Measurements from ENCODE around the gene CACNG3.
"Not testable (repeated sequence)": the region's sequence is repeated elsewhere in the genome, so short reads cannot be mapped to it uniquely, and the experiment has no call there.

The CACNG3 gene

DNA sequence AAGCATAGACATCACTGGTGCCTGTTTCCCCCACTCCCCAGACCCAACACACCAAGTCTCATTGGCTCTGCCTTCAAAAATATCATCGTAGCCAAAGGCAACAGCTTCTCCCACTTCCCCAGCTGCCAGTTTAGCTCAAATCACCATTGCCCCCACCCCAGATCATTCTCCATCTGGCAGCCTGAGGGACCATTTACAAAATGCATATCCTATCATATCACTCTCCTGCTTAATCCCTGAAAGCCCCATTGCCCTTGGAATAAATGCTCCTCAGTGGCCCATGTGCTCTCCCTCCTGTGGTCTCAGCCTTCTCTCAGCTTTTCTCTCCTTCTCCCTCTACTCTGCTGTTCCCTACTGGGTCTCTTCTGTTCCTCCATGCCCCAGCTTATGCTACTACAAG lies 68.3 kb downstream of the CACNG3 start:
- Histone ChIP-seq H3K4me3 (ENCODE audit: insufficient read depth, low read depth, low read length) (no peak overlapping the region), H3K27ac (ENCODE audit: insufficient read depth, low read depth, low read length, poor library complexity, severe bottlenecking) (no peak overlapping the region), H3K27me3 (ENCODE audit: control insufficient read depth, insufficient read depth, low read length, poor library complexity, severe bottlenecking) (no peaks in the 10 kb centered on the region), H3K4me1 (ENCODE audit: control insufficient read depth, insufficient read depth, low read length) (peaks cover 5% of the 10 kb centered on the region), H3K9me3 (ENCODE audit: control insufficient read depth, low read length) (no peaks in the 10 kb centered on the region), H3K36me3 (ENCODE audit: control insufficient read depth, insufficient read depth, low read length) (no peaks in the 10 kb centered on the region)
- WGBS, 2 experiments = 85 to 88% methylated on average over 1 of the region's 1 CpG

DNA sequence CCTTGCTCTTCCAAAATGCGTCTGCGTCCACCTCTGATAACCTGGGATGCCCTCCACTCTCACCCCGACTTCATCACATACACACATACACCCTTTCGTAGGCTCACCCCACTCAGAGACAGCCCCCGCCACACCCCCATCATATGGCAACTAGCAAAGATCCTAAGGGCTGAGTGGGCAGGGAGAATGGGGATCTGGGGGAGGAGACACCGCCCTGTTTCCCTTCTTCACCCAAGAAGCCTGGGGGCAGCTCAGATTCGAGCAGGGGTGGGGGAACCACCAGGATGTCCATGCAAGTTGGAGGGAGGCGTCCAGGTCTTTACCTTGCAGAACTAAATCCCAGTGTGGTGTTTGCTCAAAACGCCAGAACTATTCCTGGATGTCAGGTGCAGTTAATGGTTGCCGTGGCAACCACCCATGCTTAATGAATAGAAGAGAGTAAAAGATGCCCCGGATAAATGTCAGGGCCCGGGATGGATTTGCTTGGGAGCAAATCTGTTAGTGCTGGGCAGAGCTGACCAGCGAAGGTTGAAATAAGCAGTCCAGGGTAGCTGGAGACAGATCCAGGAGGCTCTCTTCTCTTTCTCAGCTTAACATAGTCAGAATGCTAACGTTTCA lies 72.8 kb downstream of the CACNG3 start:
- Histone ChIP-seq H3K27me3 (ENCODE audit: control insufficient read depth, insufficient read depth, low read length, poor library complexity, severe bottlenecking) (no peaks in the 10 kb centered on the region), H3K27ac (ENCODE audit: insufficient read depth, low read depth, low read length, poor library complexity, severe bottlenecking) (no peak overlapping the region), H3K9me3 (ENCODE audit: control insufficient read depth, low read length) (no peaks in the 10 kb centered on the region), H3K4me1 (ENCODE audit: control insufficient read depth, insufficient read depth, low read length) (peaks cover 5% of the 10 kb centered on the region), H3K36me3 (ENCODE audit: control insufficient read depth, insufficient read depth, low read length) (no peaks in the 10 kb centered on the region), H3K4me3 (ENCODE audit: insufficient read depth, low read depth, low read length) (no peak overlapping the region)
- 84 to 86% methylated on average over 14 of the region's 14 CpGs for WGBS, 2 experiments

DNA sequence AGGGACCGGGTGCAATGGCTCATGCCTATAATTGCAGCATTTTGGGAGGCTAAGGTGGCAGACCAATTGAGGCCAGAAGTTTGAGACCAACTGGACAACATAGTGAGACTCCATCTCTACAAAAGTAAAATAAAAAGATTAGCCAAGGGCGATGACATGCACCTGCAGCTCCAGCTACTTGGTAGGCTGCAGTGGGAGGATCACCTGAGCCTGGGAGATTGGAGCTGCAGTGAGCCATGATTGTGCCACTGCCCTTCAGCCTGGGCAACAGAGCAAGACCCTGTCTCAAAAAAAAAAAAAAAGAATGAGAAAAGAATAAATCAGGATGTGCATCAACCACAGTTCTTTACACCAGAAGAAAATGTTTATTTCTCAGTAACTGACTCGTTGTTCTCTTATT lies 76.0 kb downstream of the CACNG3 start:
- no peak overlapping the region for H3K27ac ChIP-seq (ENCODE audit: insufficient read depth, low read depth, low read length, poor library complexity, severe bottlenecking)
- no peak overlapping the region for H3K4me3 ChIP-seq (ENCODE audit: insufficient read depth, low read depth, low read length)
- H3K36me3 ChIP-seq (ENCODE audit: control insufficient read depth, insufficient read depth, low read length) = no peaks in the 10 kb centered on the region
- H3K9me3 ChIP-seq (ENCODE audit: control insufficient read depth, low read length) = no peaks in the 10 kb centered on the region
- WGBS, 2 experiments = 87 to 90% methylated on average over 3 of the region's 3 CpGs
- H3K27me3 ChIP-seq (ENCODE audit: control insufficient read depth, insufficient read depth, low read length, poor library complexity, severe bottlenecking) = no peaks in the 10 kb centered on the region
- H3K4me1 ChIP-seq (ENCODE audit: control insufficient read depth, insufficient read depth, low read length) = no peaks in the 10 kb centered on the region

DNA sequence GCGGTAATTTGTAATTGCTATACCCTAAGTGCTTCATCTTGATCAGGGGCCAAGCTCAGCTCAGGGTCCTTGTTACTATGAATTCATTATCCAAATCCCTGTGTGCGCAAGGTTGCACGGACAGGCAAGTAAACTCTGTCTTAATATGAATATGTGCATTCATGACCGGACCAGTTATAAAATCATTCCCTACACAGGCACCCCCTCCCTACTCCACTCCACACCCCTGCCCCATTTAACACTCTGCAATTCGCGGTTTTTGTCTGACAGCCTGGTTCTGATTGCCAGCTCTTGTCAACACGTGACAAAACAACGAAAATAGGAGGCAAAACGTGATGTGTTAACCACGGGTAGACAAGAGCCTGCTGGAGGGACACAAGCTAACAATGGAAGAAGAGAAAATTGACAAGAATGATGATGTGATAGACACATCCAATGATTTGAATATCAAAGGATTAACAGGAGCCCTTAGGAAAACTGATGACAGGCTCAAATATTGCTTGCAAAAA lies 76.5 kb downstream of the CACNG3 start:
- Histone ChIP-seq H3K27me3 (ENCODE audit: control insufficient read depth, insufficient read depth, low read length, poor library complexity, severe bottlenecking) (no peaks in the 10 kb centered on the region), H3K27ac (ENCODE audit: insufficient read depth, low read depth, low read length, poor library complexity, severe bottlenecking) (no peak overlapping the region), H3K36me3 (ENCODE audit: control insufficient read depth, insufficient read depth, low read length) (no peaks in the 10 kb centered on the region), H3K4me1 (ENCODE audit: control insufficient read depth, insufficient read depth, low read length) (no peaks in the 10 kb centered on the region), H3K4me3 (ENCODE audit: insufficient read depth, low read depth, low read length) (no peak overlapping the region), H3K9me3 (ENCODE audit: control insufficient read depth, low read length) (no peaks in the 10 kb centered on the region)
- WGBS, 2 experiments = 92 to 93% methylated on average over 10 of the region's 10 CpGs

DNA sequence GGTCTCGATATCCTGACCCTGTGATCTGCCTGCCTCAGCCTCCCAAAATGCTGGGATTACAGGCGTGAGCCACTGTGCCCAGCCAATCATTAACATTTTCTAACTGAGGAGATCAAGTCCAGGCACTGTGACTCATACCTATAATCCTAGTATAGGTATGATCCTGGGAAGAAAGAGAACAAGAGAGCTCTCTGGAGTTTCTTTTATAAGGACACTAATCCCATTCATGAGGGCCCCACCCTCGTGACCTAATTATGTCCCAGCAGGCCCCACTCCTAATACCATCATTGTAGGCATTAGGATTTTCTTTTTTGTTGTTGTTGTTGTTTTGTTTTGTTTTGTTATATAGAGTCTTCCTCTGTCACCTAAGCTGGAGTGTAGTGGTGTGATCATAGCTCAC lies 80.4 kb downstream of the CACNG3 start:
- Histone ChIP-seq H3K27ac (ENCODE audit: insufficient read depth, low read depth, low read length, poor library complexity, severe bottlenecking) (no peak overlapping the region), H3K4me3 (ENCODE audit: insufficient read depth, low read depth, low read length) (no peak overlapping the region), H3K4me1 (ENCODE audit: control insufficient read depth, insufficient read depth, low read length) (no peaks in the 10 kb centered on the region), H3K27me3 (ENCODE audit: control insufficient read depth, insufficient read depth, low read length, poor library complexity, severe bottlenecking) (no peaks in the 10 kb centered on the region), H3K9me3 (ENCODE audit: control insufficient read depth, low read length) (no peaks in the 10 kb centered on the region), H3K36me3 (ENCODE audit: control insufficient read depth, insufficient read depth, low read length) (no peaks in the 10 kb centered on the region)
- 96 to 99% methylated on average over 2 to 3 of the region's 3 CpGs for WGBS, 2 experiments

DNA sequence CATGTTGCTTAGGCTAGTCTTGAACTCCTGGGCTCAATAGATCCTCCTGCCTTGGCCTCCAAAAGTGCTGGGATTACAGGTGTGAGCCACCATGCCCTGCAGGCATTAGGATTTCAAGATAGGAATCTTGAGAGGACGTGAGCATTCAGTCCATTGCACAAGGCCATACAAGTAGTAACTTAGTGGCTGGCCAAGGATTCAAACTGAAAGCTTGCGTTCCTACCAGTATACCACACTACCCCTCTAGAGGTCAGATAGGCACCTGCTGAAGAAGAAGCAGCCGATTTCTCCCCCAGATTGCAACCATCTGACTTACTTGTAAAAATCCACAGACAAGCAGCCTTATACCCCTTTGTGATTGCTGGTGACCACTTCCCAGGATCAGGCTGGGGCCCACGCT lies 80.9 kb downstream of the CACNG3 start:
- WGBS, 2 experiments = 93 to 95% methylated on average over 4 of the region's 4 CpGs
- Histone ChIP-seq H3K27me3 (ENCODE audit: control insufficient read depth, insufficient read depth, low read length, poor library complexity, severe bottlenecking) (no peaks in the 10 kb centered on the region), H3K36me3 (ENCODE audit: control insufficient read depth, insufficient read depth, low read length) (no peaks in the 10 kb centered on the region), H3K27ac (ENCODE audit: insufficient read depth, low read depth, low read length, poor library complexity, severe bottlenecking) (no peak overlapping the region), H3K4me1 (ENCODE audit: control insufficient read depth, insufficient read depth, low read length) (no peaks in the 10 kb centered on the region), H3K9me3 (ENCODE audit: control insufficient read depth, low read length) (no peaks in the 10 kb centered on the region), H3K4me3 (ENCODE audit: insufficient read depth, low read depth, low read length) (no peak overlapping the region)

DNA sequence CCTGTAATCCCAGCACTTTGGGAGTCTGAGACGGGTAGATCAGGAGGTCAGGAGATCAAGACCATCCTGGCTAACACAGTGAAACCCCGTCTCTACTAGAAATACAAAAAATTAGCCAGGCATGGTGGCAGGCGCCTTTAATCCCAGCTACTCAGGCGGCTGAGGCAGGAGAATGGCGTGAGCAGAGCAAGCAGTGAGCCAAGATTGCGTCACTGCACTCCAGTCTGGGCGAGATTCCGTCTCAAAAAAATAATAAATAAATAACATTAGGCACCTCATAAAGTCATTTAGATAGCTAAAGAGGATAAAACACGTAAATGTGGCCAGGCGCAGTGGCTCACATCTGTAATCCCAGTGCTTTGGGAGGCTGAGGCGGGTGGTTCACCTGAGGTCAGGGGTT lies 87.7 kb downstream of the CACNG3 start:
- H3K27me3 ChIP-seq (ENCODE audit: control insufficient read depth, insufficient read depth, low read length, poor library complexity, severe bottlenecking); H3K36me3 ChIP-seq (ENCODE audit: control insufficient read depth, insufficient read depth, low read length); H3K4me3 ChIP-seq (ENCODE audit: insufficient read depth, low read depth, low read length); H3K9me3 ChIP-seq (ENCODE audit: control insufficient read depth, low read length); H3K27ac ChIP-seq (ENCODE audit: insufficient read depth, low read depth, low read length, poor library complexity, severe bottlenecking): not testable (repeated sequence)
- WGBS, 2 experiments = 93 to 94% methylated on average over 11 of the region's 11 CpGs
- peaks cover 12% of the 10 kb centered on the region for H3K4me1 ChIP-seq (ENCODE audit: control insufficient read depth, insufficient read depth, low read length)

DNA sequence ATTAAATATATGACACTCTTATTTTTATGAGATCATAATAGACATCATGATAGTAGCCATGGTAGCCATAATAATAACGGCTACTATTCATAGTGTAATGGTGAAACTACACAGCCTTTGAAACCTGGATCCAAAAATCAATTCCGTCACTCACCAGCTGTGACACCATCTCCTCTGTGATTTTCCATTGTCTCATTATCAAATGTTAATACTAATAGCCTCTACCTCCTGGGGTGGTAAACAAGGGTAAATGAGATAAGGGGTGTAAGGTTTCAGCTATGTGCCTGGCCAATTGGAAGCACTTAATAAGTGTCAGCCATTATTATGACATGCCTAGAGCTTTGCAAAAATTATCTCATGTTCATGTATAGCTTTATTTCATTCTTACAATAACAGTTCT lies 88.6 kb downstream of the CACNG3 start:
- H3K4me1 ChIP-seq (ENCODE audit: control insufficient read depth, insufficient read depth, low read length) = peaks cover 16% of the 10 kb centered on the region
- no peaks in the 10 kb centered on the region for H3K36me3 ChIP-seq (ENCODE audit: control insufficient read depth, insufficient read depth, low read length)
- H3K4me3 ChIP-seq (ENCODE audit: insufficient read depth, low read depth, low read length) = no peak overlapping the region
- 85 to 86% methylated on average over 2 of the region's 2 CpGs for WGBS, 2 experiments
- no peaks in the 10 kb centered on the region for H3K27me3 ChIP-seq (ENCODE audit: control insufficient read depth, insufficient read depth, low read length, poor library complexity, severe bottlenecking)
- H3K9me3 ChIP-seq (ENCODE audit: control insufficient read depth, low read length) = no peaks in the 10 kb centered on the region
- no peak overlapping the region for H3K27ac ChIP-seq (ENCODE audit: insufficient read depth, low read depth, low read length, poor library complexity, severe bottlenecking)

DNA sequence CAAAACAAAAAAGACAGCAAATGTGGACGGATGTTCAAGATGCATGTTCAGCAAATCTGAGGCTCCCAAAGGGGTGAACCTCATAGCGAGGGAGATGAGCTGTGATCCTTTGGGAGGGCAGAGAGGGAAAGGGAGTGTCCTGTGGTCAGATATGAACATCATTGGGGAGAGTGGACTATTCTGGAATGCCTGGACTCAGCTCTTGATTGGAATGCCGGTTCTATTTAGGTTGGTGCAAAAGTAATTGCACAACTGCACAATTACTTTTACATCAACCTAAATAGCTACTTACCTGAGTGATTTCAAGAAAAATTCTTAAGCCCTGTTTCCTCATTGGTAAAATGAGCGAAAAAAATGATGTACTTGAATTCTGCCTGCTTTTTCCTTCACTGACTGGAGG lies 89.6 kb downstream of the CACNG3 start:
- 91 to 94% methylated on average over 4 of the region's 4 CpGs for WGBS, 2 experiments
- Histone ChIP-seq H3K27ac (ENCODE audit: insufficient read depth, low read depth, low read length, poor library complexity, severe bottlenecking) (no peak overlapping the region), H3K4me1 (ENCODE audit: control insufficient read depth, insufficient read depth, low read length) (peaks cover 16% of the 10 kb centered on the region), H3K36me3 (ENCODE audit: control insufficient read depth, insufficient read depth, low read length) (no peaks in the 10 kb centered on the region), H3K4me3 (ENCODE audit: insufficient read depth, low read depth, low read length) (no peak overlapping the region), H3K27me3 (ENCODE audit: control insufficient read depth, insufficient read depth, low read length, poor library complexity, severe bottlenecking) (no peaks in the 10 kb centered on the region), H3K9me3 (ENCODE audit: control insufficient read depth, low read length) (no peaks in the 10 kb centered on the region)

DNA sequence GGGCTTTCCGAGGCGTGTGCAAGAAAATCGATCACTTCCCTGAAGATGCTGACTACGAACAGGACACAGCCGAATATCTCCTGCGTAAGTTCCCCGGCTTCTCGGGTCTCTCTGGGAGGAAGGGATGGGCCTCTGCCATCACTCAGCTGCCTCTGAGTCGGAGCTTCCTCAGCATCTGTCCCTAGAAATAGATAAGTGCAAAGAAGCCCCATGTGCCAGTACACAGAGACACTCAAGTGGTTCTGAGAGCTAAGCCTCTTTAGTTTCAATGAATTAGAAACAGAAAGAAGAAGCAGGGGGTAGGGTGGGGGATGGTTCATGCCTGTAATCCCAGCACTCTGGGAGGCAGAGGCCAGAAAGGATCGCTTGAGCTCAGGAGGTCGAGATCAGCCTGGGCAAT lies 90.6 kb downstream of the CACNG3 start:
- Histone ChIP-seq H3K27me3 (ENCODE audit: control insufficient read depth, insufficient read depth, low read length, poor library complexity, severe bottlenecking) (no peaks in the 10 kb centered on the region), H3K9me3 (ENCODE audit: control insufficient read depth, low read length) (no peaks in the 10 kb centered on the region), H3K4me3 (ENCODE audit: insufficient read depth, low read depth, low read length) (no peak overlapping the region), H3K27ac (ENCODE audit: insufficient read depth, low read depth, low read length, poor library complexity, severe bottlenecking) (no peak overlapping the region), H3K36me3 (ENCODE audit: control insufficient read depth, insufficient read depth, low read length) (no peaks in the 10 kb centered on the region), H3K4me1 (ENCODE audit: control insufficient read depth, insufficient read depth, low read length) (peaks cover 16% of the 10 kb centered on the region)
- 66 to 67% methylated on average over 11 of the region's 11 CpGs for whole genome bisulfite sequencing, 2 experiments

DNA sequence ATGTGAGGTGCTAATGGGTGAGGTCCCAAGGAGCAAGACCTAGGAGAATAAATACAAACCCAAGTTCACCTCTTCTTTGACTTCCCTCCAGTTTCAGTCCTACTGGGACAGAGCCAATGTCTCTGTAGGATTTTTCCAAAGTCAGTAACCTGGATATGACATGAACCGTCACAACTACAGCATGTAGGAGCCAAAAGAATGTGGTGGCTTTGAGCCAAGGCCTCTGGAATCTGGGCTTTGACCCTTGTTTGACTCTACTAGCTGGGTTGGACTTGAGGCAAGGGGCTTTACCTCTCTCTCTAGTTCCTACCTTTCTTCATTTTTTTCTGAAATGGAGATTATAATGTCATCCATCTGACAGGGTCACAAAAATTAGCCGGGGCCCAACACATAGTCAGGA lies 91.4 kb downstream of the CACNG3 start:
- H3K9me3 ChIP-seq (ENCODE audit: control insufficient read depth, low read length) = no peaks in the 10 kb centered on the region
- H3K27me3 ChIP-seq (ENCODE audit: control insufficient read depth, insufficient read depth, low read length, poor library complexity, severe bottlenecking) = no peaks in the 10 kb centered on the region
- no peaks in the 10 kb centered on the region for H3K36me3 ChIP-seq (ENCODE audit: control insufficient read depth, insufficient read depth, low read length)
- no peak overlapping the region for H3K4me3 ChIP-seq (ENCODE audit: insufficient read depth, low read depth, low read length)
- 47% methylated on average over 2 of the region's 2 CpGs for WGBS, 2 experiments
- H3K27ac ChIP-seq (ENCODE audit: insufficient read depth, low read depth, low read length, poor library complexity, severe bottlenecking) = no peak overlapping the region
- H3K4me1 ChIP-seq (ENCODE audit: control insufficient read depth, insufficient read depth, low read length) = peaks cover 16% of the 10 kb centered on the region
